Activated T-cell treated with anti-CD3 and anti-CD28 coated beads, Interleukin-2, amount 50 U/mL, for 72 hours (primary cell): ENCODE results near the gene TEKT1. TPM values are rescaled to one million over a fixed set of nuclear protein-coding genes. Genes with fewer than 3 reads are reported as not detected.

ENCODE experiments used
- ATAC-seq, 2 donors: fragments of 150-1000 bp; cut with Tn5 transposase; replicated peaks in 1 of 2; 2 replicates each; pipeline ENCODE4 v1.10.0; 2021; ENCODE audit warnings: moderate library complexity in 2 of 2, mild to moderate bottlenecking in 1 of 2
- DNase-seq, 2 donors: peaks; one replicate each; pipeline ENCODE4 v3.0.0; 2021 to 2022; ENCODE audit warnings: mixed read lengths in 1 of 2
- H3K27ac Mint-ChIP-seq: one replicate; pipeline ENCODE4 v1.8.0; 2022; ENCODE audit warnings: mild to moderate bottlenecking, moderate library complexity, mixed read lengths
- H3K27me3 Mint-ChIP-seq: one replicate; pipeline ENCODE4 v1.8.0; 2022; ENCODE audit warnings: low read depth, mixed read lengths
- H3K36me3 Mint-ChIP-seq, 2 donors: one replicate each; pipeline ENCODE4 v1.8.0; 2022; ENCODE audit warnings: mixed read lengths in 2 of 2, mild to moderate bottlenecking in 1 of 2; ENCODE audit not compliant: insufficient read depth in 2 of 2
- H3K4me1 Mint-ChIP-seq: one replicate; pipeline ENCODE4 v1.8.0; 2022; ENCODE audit warnings: low read depth, mixed read lengths
- H3K4me3 Mint-ChIP-seq, 2 donors: one replicate each; pipeline ENCODE4 v1.8.0; 2022; ENCODE audit warnings: mild to moderate bottlenecking in 2 of 2, mixed read lengths in 2 of 2, moderate library complexity in 2 of 2
- H3K9me3 Mint-ChIP-seq, 2 donors: one replicate each; pipeline ENCODE4 v1.8.0; 2022; ENCODE audit warnings: mixed read lengths in 2 of 2
- total RNA-seq, 2 donors: library from RNA; stranded (reverse); gene quantifications; one replicate each; pipeline ENCODE4 v1.2.3, GENCODE V29; 2022

TEKT1 gene
- total RNA-seq, 2 donors from 2014 or later = not detected

DNA sequence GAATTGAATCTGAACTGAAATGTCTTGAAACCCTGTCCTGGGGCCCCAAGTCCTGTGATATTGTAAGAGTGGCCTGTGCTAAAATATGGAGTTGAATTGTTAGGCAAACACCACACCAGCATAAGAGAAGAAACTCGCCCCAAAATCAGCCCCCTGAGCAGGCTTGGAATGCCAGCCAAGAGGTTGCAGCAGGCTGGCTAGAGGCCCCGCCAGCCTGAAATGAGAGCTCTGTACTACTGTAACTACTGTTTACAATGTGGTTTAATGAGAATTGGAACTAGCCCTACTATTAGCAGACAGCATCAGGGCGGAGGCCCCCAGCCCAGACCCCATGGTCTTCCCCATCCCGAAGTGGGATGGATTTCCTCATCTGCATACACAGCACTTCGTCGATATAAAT is 31.8 kb downstream of the TEKT1 start:
- H3K36me3 Mint-ChIP-seq = no peaks in the 10 kb centered on the region
- no peaks in the 10 kb centered on the region for H3K4me1 Mint-ChIP-seq
- H3K4me3 Mint-ChIP-seq = no peak overlapping the region
- H3K27ac Mint-ChIP-seq = no peak overlapping the region
- H3K9me3 Mint-ChIP-seq = no peaks in the 10 kb centered on the region
- DNase-seq (no peak), ATAC-seq (no peak)
- peaks cover 19% of the 10 kb centered on the region for H3K27me3 Mint-ChIP-seq

DNA sequence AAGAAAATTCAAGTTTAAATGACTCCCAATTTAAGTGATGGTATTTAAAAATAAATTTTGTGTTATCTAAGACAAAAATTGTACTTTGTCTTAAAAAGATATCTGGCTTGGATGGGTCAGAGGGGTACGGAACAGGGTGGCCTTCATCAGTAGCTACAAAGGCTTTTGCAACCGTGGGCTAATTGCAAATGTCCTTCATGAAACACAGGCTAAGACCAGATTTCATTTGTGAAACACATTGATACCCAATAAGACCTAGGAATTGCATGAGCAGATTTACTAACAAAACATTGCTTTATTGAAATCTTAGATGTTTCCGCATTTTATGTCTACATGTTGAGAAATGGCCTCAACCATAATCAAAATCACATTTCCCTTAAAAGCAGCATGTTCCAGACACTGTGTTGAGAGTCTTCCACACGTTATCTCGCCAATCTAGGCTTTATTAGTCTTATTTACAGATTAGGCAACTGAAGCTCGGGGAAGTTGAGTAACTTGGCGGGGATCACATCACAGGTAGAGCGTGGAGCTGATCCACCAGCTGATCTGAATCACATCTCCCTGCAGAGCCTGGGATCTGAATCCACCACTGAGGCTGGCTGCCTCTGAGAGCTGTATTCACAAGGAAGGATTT is 33.7 kb downstream of the TEKT1 start:
- H3K27me3 Mint-ChIP-seq = peaks cover 29% of the 10 kb centered on the region
- H3K36me3 Mint-ChIP-seq = no peaks in the 10 kb centered on the region
- H3K4me1 Mint-ChIP-seq = peaks cover 12% of the 10 kb centered on the region
- no peaks in the 10 kb centered on the region for H3K9me3 Mint-ChIP-seq
- ATAC-seq = no peak
- no peak overlapping the region for H3K27ac Mint-ChIP-seq
- no peak overlapping the region for H3K4me3 Mint-ChIP-seq
- no peak for DNase-seq

DNA sequence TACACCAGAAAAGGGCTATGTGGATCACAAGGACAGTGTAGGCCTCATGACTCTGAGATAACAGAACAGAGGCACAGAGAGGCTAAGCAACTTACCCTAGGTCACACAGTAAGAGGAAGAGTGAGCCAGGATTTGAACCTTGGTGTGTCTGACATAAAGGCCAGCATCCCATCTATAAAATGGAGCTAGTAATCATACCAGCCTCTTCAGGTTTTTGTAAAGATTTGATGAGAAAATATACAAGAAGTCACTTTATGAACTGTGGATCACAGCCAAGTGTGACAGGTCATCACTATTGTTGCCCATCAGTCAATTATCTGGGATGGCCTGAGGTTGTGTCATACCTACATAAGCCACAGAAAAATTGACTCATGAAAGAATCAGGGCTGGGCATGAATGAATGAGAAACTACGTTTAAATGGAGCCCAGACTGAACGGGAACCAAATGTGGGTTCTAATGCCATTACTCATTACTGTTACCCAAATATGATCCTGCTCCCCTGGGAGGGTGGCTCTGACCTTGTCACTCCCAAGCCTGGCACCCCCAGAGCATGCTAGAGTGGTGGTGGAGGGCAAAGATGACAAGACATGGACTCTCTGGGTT is 34.5 kb downstream of the TEKT1 start:
- peaks cover 37% of the 10 kb centered on the region for H3K27me3 Mint-ChIP-seq
- no peak overlapping the region for H3K27ac Mint-ChIP-seq
- H3K36me3 Mint-ChIP-seq = no peaks in the 10 kb centered on the region
- DNase-seq (no peak), ATAC-seq (no peak)
- H3K9me3 Mint-ChIP-seq = no peaks in the 10 kb centered on the region
- H3K4me1 Mint-ChIP-seq = peaks cover 13% of the 10 kb centered on the region
- no peak overlapping the region for H3K4me3 Mint-ChIP-seq

DNA sequence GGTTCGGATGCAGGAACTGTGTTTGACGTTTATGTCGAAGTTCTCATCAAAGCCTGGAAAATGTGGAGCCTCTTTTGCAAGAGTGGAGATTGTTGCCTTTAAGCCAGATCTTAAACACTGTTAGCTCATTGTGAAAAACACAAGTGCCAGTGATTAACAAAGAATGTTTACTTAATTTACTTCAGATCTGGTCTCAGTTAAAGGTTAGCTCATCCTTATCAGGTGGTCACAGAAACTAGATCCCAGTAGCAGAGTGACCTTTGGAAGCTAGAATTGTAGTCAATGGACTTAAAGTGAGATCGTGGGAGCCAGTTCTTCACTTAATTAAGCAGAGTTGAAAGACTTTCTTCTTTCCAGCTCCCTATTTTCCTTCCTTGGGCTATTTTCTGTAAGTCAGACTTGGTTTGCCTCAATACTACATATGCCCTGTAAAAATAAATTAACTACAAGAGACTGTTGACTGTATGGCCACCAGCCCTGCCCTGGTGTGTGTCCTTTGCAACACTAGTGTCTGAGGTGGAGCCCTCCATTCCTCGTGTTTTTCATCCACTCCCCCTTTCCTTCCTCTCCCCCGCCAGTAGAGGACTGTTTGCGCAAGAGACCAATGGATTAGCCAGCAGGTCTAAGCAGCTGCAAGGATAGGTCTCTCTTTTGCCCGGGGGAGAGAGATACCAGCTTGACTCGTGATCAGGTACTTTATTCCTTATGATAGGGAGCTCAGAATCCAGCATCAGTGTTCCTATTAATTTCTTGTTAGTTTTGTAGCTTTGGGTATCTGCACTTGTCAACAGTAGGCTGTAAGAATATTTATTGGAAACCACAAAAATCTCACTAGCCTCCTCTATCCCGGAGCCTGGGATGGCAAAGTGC is 35.3 kb downstream of the TEKT1 start:
- H3K4me3 Mint-ChIP-seq = no peak overlapping the region
- H3K4me1 Mint-ChIP-seq = peaks cover 13% of the 10 kb centered on the region
- no peaks in the 10 kb centered on the region for H3K9me3 Mint-ChIP-seq
- no peaks in the 10 kb centered on the region for H3K36me3 Mint-ChIP-seq
- DNase-seq = no peak
- H3K27ac Mint-ChIP-seq = no peak overlapping the region
- no peak for ATAC-seq
- H3K27me3 Mint-ChIP-seq = peaks cover 39% of the 10 kb centered on the region

DNA sequence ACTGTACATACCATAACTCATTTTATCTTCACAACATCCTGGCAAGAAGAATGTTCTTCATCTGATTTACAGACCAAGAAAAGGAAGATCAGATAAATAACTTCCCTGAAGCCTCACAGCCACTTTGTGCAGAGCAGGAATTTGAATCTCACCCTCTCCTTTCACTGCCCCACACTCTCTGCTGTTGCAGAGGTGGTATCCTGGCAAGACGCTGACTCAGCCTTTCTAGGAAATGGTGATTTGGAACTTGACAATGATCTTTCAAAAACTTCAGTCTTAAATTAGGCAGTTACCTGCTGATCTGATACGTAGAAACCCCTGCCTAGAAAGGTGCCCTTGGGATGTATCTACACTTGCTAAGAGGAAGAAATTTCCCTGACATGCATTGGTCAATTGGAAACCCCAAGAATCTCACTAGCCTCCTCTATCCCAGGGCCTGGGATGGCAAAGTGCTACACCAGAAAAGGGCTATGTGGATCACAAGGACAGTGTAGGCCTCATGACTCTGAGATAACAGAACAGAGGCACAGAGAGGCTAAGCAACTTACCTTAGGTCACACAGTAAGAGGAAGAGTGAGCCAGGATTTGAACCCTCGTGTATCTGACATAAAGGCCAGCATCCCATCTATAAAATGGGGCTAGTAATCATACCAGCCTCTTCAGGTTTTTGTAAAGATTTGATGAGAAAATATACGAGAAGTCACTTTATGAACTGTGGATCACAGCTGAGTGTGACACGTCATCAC is 37.6 kb downstream of the TEKT1 start:
- DNase-seq = no peak
- H3K36me3 Mint-ChIP-seq = no peaks in the 10 kb centered on the region
- H3K4me3 Mint-ChIP-seq = no peak overlapping the region
- no peak overlapping the region for H3K27ac Mint-ChIP-seq
- no peaks in the 10 kb centered on the region for H3K9me3 Mint-ChIP-seq
- peaks cover 13% of the 10 kb centered on the region for H3K4me1 Mint-ChIP-seq
- ATAC-seq = no peak
- peaks cover 45% of the 10 kb centered on the region for H3K27me3 Mint-ChIP-seq

DNA sequence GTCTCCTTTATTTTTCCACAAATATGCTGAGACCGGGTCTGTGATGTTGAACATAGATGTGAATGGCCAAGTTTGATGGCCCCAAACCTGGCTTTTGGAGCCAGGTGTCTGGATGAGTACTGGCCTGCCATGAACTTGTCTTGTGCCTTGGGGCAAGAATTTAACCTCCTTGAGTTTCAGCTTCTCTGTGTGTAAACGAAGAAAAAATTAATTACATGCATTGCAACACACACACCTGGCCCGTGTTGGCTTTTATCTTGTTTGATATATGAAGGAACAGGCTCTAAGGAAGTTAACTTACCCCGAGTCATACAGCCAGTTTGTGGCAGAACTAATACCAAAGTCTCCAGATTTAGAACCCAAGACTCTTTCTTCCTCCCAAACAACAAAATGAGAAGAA is 42.4 kb downstream of the TEKT1 start:
- Mint-ChIP-seq H3K36me3 (no peaks in the 10 kb centered on the region), H3K27me3 (peaks cover 67% of the 10 kb centered on the region), H3K9me3 (no peaks in the 10 kb centered on the region), H3K4me3 (no peak overlapping the region), H3K27ac (no peak overlapping the region), H3K4me1 (peaks cover 13% of the 10 kb centered on the region)
- DNase-seq (no peak), ATAC-seq (no peak)

DNA sequence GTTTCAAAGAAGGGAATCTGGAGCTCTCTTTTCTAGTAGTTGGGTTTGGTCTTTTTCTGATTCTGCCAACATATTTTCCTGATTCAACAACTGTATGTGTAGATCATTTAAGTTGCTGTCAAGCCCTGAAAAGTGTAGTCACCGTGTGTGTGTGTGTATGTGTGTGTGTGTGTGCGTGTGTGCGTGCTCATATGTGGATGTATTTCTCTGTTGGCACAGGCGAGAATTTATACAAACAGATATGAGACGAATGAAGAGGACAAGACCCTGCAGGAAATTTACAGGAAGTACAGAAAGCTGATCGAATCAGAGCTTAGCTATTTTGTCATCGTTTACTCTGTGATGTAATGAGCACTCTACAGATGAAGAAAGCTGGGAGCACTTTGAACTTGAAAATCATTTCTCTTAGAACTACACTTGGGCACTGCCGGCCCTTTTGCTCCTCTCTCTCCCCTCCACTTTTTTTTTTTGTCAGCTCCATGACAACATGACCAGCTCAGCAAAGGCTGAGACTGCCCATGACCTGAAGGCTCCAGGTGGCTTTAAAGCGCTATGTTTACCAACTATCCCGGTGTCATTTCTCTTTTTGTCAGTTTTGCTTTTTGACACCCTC is 44.3 kb downstream of the TEKT1 start:
- no peaks in the 10 kb centered on the region for H3K4me1 Mint-ChIP-seq
- H3K36me3 Mint-ChIP-seq = peaks cover 2 to 5% of the 10 kb centered on the region in 2 donors
- no peak overlapping the region for H3K4me3 Mint-ChIP-seq
- H3K27ac Mint-ChIP-seq = no peak overlapping the region
- no peak for DNase-seq
- H3K27me3 Mint-ChIP-seq = peaks cover 64% of the 10 kb centered on the region
- ATAC-seq = no peak
- H3K9me3 Mint-ChIP-seq = peaks cover 2 to 8% of the 10 kb centered on the region in 2 donors

DNA sequence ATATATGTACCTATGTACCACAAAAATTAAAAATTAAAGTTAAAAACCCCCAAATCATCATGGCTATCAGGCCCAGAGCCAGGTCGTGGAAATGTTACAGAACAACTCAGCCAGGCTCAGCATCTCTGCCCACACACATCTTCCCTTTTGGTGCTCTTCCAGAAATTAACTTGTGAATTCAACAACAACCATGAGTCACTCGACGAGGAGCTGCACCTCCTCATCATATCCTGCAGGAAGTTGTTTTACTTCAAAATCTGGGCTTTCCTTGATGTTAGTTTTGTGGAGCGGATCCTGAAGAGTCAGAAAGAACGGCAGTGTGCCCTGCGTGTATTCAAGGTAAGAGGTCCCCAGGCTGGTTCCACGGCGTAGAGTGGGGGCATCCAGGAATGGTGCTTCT is 44.9 kb downstream of the TEKT1 start:
- Mint-ChIP-seq H3K27me3 (peaks cover 66% of the 10 kb centered on the region), H3K4me1 (no peaks in the 10 kb centered on the region), H3K4me3 (no peak overlapping the region), H3K9me3 (peaks cover 5 to 11% of the 10 kb centered on the region in 2 donors), H3K27ac (no peak overlapping the region), H3K36me3 (peaks cover 3 to 5% of the 10 kb centered on the region in 2 donors)
- no peak for DNase-seq
- no peak for ATAC-seq

DNA sequence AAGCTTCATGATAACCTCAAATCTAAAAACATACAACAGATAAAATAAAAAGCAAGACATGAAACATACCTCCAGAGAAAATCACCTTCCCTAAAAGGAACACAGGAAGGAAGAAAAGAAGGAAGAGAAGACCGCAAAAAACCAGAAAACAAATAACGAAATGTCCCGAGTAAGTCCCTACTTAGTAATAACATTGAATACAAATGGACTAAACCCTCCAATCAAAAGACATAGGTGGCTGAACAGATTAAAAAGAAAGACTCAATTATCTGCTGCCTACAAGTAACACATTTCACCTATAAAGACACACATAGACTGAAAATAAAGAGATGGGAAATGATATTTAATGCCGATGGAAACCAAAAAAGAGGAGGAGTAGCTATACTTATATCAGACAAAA is 49.3 kb downstream of the TEKT1 start:
- Mint-ChIP-seq H3K4me1 (no peaks in the 10 kb centered on the region), H3K4me3 (no peak overlapping the region), H3K27ac (no peak overlapping the region), H3K9me3 (peaks cover 5 to 11% of the 10 kb centered on the region in 2 donors), H3K27me3 (peaks cover 66% of the 10 kb centered on the region), H3K36me3 (peaks cover 4 to 5% of the 10 kb centered on the region in 2 donors)
- DNase-seq = no peak
- ATAC-seq = no peak

DNA sequence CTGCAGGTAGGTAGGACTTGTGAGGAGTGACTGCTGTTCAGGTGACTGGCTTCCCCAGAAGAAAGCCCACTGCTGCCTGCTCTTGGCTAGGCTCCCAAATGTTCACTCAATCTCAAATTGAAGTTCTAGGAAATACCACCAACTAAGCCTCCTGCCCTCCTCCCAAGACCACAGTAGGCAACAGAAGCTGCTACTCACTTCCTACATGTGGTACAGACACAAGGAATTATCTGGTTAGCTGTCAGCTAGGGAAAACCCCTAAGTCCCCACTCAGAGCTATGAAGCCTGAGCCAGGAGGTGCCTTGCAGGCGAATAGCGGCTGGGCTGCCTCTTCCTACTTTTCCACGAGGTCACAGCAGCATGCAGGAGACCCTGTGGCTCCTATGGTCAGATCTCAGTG is 50.6 kb downstream of the TEKT1 start:
- no peak for ATAC-seq
- H3K4me1 Mint-ChIP-seq = no peaks in the 10 kb centered on the region
- H3K27me3 Mint-ChIP-seq = peaks cover 62% of the 10 kb centered on the region
- no peak overlapping the region for H3K27ac Mint-ChIP-seq
- H3K36me3 Mint-ChIP-seq = peaks cover 6% of the 10 kb centered on the region in 2 donors
- peaks cover 6 to 11% of the 10 kb centered on the region in 2 donors for H3K9me3 Mint-ChIP-seq
- no peak overlapping the region for H3K4me3 Mint-ChIP-seq
- DNase-seq = no peak

DNA sequence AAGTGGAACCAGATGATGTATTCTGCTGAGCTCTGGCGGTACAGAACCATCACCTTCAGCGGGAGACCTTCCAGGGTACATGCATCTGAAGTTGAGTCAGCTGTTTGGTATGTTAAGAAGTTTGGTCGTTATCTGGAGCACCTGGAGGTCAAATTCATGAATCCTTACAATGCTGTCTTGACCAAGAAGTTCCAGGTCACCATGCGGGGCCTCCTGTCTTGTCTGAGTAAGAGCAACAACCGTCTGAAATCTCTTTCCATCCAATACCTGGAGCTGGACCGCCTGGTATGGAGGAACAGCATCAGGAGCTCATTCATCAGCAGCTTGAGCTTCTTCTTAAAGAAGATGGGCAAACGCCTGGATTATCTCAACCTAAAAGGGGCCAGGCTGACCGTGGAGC is 51.5 kb downstream of the TEKT1 start:
- peaks cover 6 to 9% of the 10 kb centered on the region in 2 donors for H3K36me3 Mint-ChIP-seq
- peaks cover 7 to 11% of the 10 kb centered on the region in 2 donors for H3K9me3 Mint-ChIP-seq
- H3K27ac Mint-ChIP-seq = no peak overlapping the region
- peaks cover 64% of the 10 kb centered on the region for H3K27me3 Mint-ChIP-seq
- ATAC-seq (no peak), DNase-seq (no peak)
- H3K4me3 Mint-ChIP-seq = no peak overlapping the region
- H3K4me1 Mint-ChIP-seq = no peaks in the 10 kb centered on the region

DNA sequence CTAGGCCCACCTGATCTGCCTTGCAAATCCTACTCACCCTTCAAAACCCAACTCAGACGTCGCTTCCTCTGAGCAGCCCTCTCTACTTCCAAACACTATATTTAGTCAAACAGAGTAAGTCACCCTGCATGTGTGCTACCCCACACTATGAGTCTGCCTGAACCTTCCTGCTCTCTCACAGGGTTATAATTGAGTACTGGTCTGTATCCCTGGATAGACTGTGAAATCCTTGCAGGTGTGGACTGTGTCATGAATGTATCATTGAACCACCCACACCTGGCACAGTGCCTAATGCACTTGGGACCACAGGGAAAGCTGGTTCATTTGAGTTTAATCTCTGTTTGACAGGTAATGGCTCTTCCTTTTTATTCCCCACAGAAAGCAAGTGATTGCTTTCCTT is 52.1 kb downstream of the TEKT1 start:
- Mint-ChIP-seq H3K36me3 (peaks cover 9 to 12% of the 10 kb centered on the region in 2 donors), H3K27ac (no peak overlapping the region), H3K27me3 (peaks cover 65% of the 10 kb centered on the region), H3K9me3 (peaks cover 9 to 13% of the 10 kb centered on the region in 2 donors), H3K4me1 (no peaks in the 10 kb centered on the region), H3K4me3 (no peak overlapping the region)
- DNase-seq (no peak), ATAC-seq (no peak)
